Chondrocyte (in vitro differentiated cells): Measurements from ENCODE around the gene MRPS18A. TPM values are rescaled to one million over a fixed set of nuclear protein-coding genes. Genes with fewer than 3 reads are reported as not detected.

Experiments used
- DNase-seq: peaks from one replicate; pipeline ENCODE4 v3.0.0; 2021; ENCODE audit warnings: mixed read lengths, low spot score
- H3K27ac Mint-ChIP-seq: one replicate; pipeline ENCODE4 v1.8.0; 2021; ENCODE audit warnings: mild to moderate bottlenecking, moderate library complexity, mixed read lengths; ENCODE audit not compliant: unreplicated experiment
- H3K27me3 Mint-ChIP-seq: 2 replicates; pipeline ENCODE4 v1.8.0; 2021; ENCODE audit warnings: low read depth, mixed read lengths
- H3K36me3 Mint-ChIP-seq: 2 replicates; pipeline ENCODE4 v1.8.0; 2021; ENCODE audit warnings: low read depth, mixed read lengths
- H3K4me1 Mint-ChIP-seq: 2 replicates; pipeline ENCODE4 v1.8.0; 2021; ENCODE audit warnings: low read depth, mild to moderate bottlenecking, mixed read lengths
- H3K4me3 Mint-ChIP-seq: one replicate; pipeline ENCODE4 v1.8.0; 2021; ENCODE audit warnings: mild to moderate bottlenecking, moderate library complexity, mixed read lengths; ENCODE audit not compliant: unreplicated experiment
- H3K9me3 Mint-ChIP-seq: 2 replicates; pipeline ENCODE4 v1.8.0; 2021; ENCODE audit warnings: low read depth, mixed read lengths
- total RNA-seq: library from RNA; stranded (reverse); gene quantifications from 3 replicates; pipeline ENCODE4 v1.2.1, GENCODE V29; 2021
- TF ChIP-seq, protein P1 (sequence below): fragments of 200-600 bp; sonication (generic); IDR thresholded peaks from 2 replicates; pipeline ENCODE4 v1.5.0; 2021; ENCODE audit warnings: antibody characterized with exemption, mild to moderate bottlenecking, moderate library complexity

MRPS18A gene
- total RNA-seq, 1 donor from 2014 or later, result 26.8 TPM

DNA sequence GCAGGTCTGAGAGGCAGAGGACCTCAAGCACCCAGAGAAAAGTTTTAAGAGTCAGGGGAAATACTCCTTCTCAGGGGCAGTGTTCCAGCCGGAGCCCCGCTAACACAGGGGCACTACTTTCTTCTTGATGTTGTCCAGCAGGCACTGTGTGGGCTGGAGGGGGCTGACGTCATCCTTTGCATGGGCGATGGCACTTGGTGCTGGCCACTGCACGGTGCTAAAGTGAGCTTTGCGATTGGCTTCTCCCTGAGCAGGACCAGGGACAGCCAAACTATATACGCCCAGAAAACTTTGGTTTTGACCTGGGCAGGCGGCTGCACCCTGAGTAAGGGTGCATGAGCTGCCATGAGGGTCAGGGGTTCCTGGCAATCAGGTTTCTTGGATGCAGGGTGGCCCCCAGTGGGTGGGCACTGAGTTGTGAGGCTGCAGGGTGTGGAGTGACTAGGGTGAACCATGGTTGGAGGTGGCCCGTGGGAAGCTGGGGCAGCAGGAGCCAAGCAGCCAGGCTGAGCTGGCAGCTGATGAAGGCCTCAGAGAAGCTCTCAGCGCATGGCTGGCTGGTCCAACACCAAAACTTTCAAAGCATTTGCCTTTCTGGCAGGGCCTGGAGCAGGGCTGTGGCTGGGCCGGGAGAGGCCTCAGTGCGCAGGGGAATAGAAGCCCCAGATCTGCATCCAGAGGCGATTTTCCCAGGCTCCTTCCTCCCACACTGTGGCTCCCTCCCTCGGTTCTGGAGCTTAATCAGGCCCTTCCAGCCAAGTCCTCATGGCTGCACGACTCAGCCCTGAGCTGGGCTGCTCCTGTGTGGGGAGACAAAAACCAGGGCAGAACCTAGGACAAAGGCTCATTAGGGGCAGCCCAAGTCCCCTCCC lies 18.3 kb downstream of the MRPS18A start:
- no peaks in the 10 kb centered on the region for H3K9me3 Mint-ChIP-seq
- H3K27ac Mint-ChIP-seq, result no peak overlapping the region
- H3K27me3 Mint-ChIP-seq, result no peaks in the 10 kb centered on the region
- TF ChIP-seq, protein P1, sequence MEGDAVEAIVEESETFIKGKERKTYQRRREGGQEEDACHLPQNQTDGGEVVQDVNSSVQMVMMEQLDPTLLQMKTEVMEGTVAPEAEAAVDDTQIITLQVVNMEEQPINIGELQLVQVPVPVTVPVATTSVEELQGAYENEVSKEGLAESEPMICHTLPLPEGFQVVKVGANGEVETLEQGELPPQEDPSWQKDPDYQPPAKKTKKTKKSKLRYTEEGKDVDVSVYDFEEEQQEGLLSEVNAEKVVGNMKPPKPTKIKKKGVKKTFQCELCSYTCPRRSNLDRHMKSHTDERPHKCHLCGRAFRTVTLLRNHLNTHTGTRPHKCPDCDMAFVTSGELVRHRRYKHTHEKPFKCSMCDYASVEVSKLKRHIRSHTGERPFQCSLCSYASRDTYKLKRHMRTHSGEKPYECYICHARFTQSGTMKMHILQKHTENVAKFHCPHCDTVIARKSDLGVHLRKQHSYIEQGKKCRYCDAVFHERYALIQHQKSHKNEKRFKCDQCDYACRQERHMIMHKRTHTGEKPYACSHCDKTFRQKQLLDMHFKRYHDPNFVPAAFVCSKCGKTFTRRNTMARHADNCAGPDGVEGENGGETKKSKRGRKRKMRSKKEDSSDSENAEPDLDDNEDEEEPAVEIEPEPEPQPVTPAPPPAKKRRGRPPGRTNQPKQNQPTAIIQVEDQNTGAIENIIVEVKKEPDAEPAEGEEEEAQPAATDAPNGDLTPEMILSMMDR, result no peak
- DNase-seq, result no peak
- H3K4me3 Mint-ChIP-seq, result no peak overlapping the region
- peaks cover 7% of the 10 kb centered on the region for H3K36me3 Mint-ChIP-seq
- H3K4me1 Mint-ChIP-seq, result peaks cover 22% of the 10 kb centered on the region

DNA sequence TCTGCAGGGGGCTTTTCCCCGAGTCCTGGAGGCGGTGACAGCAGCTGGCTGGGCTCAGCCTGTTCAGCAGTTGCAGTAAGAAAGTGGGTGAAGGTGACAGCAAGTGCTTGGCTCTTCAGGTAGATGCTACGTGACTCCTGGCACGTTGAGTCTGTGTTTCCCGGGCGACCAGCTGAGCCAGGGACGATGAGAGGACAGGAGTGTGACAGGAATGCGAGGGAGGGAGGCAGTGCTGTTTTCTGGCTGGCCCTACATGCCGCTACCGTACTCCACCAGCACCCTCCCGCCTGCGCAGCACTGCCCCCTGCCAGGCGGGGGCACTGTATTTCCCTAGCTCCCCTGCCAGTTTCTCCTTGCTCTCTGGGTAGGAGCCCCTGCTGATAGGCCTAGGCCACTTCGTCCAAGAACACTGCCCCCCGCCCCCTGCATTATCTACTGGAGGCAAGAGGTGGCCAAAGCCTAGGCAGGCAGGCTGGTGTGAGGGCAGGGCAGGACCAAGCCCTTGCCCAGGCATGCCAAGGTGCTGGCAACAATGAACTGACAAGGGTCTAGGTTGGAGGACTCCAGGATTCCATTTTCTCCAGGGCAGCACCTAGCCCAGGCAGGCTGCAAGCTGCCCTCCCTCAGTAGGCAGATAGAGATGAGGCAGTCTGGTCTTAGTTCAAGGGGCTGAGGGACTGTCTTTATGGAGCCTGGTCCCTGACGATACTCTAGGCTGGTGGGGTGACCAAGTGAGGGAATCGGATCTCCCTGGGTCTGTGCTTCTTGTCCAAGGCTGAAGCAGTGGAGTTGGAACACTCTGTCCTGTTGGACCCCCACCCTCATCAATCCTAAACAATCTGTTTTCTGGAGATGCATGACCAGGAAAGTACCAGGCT lies 19.2 kb downstream of the MRPS18A start:
- Mint-ChIP-seq H3K36me3 (peaks cover 6% of the 10 kb centered on the region), H3K27me3 (no peaks in the 10 kb centered on the region), H3K9me3 (no peaks in the 10 kb centered on the region), H3K4me3 (no peak overlapping the region), H3K27ac (peak overlapping the region; percentile 36), H3K4me1 (peaks cover 22% of the 10 kb centered on the region)
- TF ChIP-seq, protein P1, result peak; percentile 78
- DNase-seq, result no peak

DNA sequence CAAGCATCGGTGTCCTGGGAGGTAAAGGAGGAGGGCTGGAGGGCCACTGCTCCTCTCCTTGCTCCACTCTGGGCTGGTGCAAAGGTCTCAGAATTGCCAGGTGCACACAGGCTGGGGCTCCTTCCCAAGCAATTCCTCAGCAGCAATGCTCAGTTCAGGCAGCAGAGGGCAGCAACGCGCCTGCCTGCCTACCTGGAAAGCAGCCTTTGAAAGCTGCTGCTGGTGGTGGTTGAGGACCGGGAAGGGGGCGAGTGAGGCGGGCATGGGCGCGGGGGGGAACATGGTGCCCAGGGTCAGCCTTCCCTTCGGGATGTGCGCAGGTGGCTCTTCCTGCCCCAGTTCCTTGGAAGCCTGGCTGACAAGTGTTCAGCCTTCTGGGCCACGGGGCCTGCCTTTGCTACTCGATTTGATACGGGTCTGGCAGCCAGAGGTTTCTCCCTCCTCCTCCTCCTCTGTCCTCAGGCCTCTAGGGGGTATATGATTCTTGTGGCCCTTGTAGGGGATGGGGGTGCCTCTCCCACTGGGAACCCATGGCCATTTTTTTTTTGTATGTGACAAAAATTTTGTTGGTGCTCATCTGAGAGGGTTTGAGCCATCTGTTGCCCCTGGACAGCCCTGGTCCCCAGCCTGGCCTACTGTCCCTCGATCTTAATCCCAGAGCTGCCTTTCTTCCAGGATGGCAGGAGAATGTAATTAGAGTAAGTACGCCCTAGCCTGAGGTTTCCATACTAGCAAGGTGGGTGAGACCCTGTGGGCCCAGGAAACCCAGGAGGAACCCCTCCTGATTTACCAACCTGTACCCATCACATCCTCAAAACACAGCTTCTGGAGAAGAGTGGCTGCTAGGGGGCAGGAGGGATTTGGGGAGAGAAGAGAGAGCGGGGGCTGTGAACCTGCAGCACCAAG lies 20.1 kb downstream of the MRPS18A start:
- H3K4me1 Mint-ChIP-seq, result peaks cover 22% of the 10 kb centered on the region
- TF ChIP-seq, protein P1, result peak; percentile 98
- H3K9me3 Mint-ChIP-seq, result no peaks in the 10 kb centered on the region
- H3K27me3 Mint-ChIP-seq, result no peaks in the 10 kb centered on the region
- peak overlapping the region; percentile 0 for H3K27ac Mint-ChIP-seq
- H3K36me3 Mint-ChIP-seq, result peaks cover 3% of the 10 kb centered on the region
- no peak for DNase-seq
- peak overlapping the region; percentile 35 for H3K4me3 Mint-ChIP-seq

DNA sequence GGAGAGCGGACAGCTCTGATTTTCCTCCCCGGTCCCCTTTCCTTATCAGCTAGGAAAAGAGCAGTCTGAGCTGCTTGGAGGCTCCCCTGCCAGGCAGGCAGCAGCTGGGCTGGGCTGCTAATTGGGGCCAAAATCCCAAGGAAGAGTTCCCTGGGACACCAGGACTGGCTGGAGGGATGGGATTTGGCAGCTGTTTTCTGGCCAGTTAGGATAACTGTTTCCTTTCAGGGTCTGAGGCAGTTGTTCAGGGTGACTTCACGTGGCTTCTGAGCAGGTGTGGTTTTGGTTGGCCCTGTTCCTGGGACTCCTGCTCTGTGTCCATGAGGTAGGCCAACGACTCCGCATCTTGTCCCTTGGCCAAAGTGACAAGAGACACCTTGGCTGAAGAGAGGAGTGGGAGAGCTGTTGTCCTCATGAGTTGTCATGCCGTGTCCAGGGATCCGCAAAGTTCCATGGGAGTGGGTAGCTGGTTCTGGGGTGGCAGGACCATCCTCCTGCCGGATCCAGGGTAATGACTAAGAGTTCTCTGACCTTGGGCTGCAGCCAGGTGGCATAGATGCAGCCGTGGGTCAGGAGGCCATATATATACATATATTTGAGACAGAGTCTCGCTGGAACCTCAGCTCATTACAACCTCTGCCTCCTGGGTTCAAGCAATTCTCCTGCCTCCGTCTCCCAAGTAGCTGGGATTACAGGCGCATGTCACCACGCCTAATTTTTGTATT lies 21.2 kb downstream of the MRPS18A start:
- no peak for DNase-seq
- Mint-ChIP-seq H3K4me3 (no peak overlapping the region), H3K36me3 (no peaks in the 10 kb centered on the region), H3K4me1 (peaks cover 22% of the 10 kb centered on the region), H3K27ac (no peak overlapping the region), H3K27me3 (no peaks in the 10 kb centered on the region), H3K9me3 (no peaks in the 10 kb centered on the region)
- TF ChIP-seq, protein P1, result no peak
